NCI-H524 treated with DMSO at 0.1 percent for 48 hours (cell line): ENCODE measurements around the gene MRRF.

Experiments
- DNase-seq: peaks from one replicate; lab custom pipeline; 2025; lab: John Stamatoyannopoulos, UW

Gene MRRF, protein sequence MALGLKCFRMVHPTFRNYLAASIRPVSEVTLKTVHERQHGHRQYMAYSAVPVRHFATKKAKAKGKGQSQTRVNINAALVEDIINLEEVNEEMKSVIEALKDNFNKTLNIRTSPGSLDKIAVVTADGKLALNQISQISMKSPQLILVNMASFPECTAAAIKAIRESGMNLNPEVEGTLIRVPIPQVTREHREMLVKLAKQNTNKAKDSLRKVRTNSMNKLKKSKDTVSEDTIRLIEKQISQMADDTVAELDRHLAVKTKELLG

DNA sequence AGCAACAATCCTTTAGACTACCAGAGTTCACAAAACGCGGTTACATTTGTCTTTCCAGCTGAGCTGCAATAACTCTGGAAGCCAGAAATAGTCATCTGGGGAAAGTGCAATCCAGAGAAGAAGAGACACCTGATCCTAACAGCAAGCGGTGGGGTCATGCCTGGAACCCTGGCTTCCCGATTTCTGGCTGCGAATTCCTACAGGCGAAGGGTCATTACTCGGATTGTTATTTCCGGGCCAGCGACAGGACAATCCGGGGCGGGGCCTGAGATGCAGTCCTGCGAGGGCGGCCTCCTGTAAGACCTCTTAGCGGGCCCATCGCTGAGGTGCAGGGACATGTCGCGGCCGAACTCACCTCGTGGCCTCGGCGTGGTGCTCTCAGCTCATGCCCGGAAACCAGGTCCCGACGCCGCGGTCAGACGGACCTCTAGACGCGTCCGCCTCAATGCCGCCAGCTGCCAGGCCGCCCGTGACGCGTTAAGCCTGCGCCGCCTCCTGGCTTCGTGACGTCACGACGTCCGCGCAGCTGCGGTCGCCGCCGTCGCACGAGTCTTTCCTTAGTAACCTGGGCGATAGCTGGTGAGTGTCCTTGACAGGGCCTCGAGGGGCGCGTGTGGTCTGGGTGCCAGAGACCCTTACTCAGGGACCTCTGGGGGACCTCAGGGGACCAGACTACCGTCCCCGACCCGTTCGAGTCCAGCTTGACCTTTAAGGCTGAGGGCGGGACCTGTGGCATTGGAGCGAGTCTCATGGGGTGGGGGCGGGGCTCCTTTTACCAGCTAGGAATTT lies at the start of gene MRRF, which contains the start of gene RBM18:
TSS of gene MRRF (plus strand) at position 523 of the 789 bp plus-strand sequence. CDS start 6,010 bp downstream, outside the sequence.
TSS of gene RBM18 (minus strand) at position 481 of the 789 bp plus-strand sequence. CDS start 3,348 bp downstream, outside the sequence.
- peak; percentile 62 for DNase-seq

DNA sequence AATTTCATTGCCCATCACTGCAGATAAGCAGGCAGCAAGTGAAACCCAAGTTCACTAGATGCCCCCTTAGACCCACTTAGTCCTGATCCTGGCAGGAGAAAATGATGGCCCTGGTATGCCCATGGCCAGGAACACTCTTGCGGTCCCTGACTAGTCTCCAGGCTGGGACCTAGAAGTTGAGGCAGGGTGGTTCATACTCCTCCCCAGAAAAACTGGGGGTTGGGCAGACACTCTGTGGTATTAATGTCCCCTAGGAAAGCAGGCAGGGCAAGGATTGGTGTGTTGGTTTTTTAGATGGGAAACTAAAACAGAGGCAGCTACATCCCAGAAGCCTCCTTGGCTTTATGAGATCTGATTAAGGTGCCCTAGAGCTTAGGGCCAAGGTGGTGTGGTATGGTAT lies 49.0 kb upstream of the MRRF start:
- DNase-seq: no peak

DNA sequence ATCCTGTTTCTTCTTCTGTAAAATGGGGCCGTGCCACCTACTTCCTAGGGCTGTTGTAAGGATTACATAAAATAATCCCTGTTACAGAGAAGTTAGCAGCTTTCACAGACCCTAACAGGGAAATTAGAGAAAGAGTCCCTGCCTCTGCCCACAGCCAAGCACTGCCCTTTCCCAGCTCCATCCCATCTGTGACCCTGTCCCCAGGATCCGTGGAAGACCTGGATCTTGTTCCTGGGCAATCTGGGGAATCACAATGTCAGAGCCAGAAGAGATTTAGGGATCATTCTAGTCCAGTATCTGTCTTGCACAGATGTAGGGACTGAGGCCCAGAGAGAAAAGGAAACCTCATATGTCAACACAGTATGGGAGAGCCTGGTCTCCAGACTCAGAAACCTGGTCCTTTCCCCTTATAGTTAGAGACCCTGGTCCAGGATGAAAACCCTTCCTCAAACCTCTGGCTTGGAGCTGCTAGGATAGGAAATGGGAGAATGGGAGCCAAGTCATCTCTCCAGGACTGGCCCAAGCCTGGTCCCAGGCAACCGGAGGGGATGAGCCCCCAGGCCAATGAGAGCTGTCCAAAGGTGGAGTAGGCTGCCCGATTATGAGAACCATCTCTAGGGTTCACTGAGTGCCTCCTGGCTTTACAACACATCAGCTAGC lies 48.4 kb upstream of the MRRF start:
- DNase-seq: no peak

DNA sequence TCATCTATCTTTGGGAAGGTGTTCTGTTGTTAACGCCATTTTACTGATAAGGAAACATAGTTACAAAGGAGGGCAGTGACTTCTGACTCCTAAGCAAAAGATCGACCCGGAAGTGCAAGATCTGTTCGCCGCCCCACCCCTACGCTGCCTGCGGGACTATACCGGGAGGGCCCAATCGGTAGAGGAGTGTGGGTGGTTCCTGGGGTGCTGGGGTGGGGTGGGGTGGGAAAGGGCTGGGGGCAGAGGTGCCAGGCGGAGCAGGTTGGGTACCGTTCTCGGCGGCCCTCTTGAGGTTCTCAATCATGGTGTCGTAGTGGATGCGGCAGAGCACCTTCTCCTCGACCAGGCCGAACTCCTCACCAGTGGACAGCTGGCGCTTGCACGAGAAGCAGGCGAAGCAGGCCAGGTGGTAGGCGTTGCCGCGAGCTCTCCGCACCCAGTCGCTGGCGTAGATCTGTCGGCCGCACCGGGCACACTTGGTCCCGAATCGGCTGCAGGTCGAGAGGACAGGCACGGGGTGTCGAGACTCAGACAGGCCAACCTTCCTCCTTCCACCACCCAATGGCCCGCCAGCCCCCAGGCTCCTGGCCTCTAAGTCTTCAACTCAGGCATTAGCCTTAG lies 47.8 kb upstream of the MRRF start:
- DNase-seq: no peak

DNA sequence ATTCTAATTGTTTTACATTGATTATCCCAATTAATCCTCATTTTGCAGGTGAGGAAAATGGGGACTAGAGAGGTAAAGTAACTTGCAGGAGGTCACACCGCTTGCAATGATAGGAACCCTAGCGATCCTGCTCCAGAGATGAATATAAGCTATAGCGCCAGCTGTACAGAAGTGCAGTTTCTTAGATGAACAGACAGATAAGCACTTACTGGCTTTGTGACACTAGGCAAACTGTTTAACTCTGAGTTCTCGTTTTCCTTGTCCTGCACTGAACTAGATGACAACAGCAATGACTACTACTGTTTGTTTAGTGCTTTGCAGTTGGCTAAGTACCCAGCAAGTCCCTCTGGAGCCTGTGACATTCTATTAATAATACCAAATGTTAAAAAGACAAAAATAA lies 47.0 kb upstream of the MRRF start:
- DNase-seq: no peak

DNA sequence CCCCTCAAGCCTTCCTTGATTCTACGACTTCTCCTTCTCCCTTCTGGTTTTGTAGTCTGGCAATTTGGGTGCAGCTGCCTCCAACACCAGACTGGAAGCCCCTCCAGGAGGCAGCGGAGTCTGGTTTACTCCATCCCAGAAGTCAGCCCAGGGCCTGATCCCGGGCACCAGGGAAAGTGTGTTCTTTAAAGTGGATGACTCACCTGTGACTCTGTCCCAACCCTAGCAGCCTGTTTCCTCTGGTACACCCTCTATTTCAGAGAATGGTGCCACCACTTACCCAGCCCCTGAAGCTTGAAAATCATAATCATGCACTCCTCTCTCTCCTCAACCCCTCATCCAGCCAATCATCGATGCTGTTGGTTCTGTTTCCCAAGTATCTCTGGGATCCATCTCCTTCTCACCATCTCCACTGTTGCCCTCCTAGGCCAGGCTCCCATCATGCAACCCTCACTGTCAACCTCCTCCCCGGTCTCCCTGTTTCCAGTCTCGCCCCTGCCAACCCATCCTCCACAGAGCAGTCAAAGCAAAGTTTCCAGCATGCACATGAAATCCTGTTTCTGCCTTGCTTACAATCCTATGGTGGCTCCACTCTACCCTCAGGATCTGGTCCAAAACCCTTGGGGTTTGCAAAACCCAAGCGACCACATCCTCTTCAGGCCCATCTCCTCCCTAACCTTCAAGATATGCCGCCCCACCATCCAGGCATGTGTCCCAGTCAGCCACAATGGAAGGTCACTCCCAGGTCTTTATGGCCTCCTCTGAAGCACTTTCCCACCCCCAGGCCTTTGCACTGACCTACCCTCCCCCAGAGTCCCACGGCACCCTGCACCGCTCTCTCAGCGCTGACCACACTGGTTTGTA lies 46.4 kb upstream of the MRRF start:
- no peak for DNase-seq

DNA sequence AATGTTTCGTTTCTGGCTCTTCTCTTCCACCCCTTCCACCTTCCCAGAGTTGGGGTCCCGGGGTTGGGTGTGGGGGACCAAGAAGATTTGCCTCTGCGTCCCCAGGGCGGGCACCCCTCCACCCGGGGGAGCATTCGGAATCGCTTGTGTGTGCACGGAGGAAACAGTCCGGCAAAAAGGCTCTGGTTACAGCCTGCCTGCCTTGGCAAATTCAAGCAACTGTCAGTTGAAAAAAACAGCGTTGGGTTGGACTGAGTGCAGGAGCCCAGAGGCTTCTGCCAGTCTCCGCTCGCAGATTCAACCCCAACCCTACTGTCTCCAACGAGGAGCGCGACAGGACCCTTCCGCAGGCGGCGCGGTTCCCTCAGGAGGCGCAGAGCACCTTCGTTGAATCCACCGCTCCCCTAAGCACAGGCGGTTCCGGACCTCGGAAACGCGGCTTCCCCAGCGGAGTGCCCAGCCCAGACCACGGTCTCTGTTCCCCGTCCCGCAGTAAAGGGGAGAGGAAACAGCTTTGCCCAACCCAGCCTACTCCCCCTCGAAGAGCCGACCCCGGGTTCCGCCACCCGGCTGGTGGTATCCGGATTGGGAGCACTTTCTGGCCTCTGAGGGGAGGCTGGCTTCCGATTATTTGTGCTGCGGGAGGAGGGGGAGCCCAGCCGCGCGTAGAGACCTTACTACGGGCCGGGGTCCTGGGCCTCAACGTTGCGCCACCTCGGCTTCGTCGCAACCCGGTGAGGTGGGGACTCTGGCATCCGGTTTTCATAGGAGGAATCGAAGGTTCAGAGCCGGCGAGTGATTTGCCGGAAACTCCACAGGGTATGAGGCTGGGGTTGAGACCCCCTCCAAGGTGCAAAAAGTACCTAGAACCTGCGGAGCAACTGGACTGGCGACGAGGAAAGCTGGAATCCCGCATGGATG lies 45.5 kb upstream of the MRRF start:
- DNase-seq: no peak

DNA sequence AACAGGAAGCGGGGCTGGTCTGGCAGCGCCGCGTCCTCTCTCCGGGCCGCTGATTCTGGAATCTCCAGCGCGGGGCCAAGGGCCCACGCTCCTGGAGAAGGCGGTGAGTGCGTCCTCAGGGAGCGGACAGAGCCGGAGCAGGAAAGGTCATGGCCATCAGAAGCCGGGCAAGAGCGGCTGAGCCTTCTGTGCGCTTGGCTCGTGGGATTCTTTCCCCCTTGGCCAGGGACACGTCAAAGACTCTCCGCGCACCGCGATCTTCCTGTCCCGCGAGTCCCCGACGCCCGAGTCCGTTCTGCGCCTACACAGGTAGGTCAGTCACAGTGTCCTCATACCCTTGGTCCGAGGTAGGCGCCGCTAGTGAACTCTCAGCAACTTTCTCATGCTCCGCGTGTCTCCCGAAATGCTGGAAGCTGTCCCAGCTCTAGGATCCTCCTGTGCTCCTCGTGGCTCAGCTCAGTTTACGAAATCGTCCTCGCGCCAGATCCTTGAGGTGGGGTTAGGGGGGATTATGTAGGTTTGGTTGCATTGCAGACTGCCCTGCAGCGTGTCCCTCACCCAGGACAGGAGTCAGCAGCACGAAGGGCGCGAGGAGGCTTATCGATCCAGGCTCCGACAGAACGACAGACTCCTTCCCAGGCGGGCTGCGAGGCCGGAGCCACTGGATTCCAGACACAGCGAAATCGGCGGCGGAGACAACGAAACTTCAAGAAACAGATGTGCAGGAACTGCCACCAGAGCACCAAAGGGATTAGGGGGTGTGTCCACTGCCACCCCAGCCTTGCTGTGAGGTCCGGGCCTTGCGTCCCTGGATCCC lies 44.6 kb upstream of the MRRF start:
- no peak for DNase-seq

DNA sequence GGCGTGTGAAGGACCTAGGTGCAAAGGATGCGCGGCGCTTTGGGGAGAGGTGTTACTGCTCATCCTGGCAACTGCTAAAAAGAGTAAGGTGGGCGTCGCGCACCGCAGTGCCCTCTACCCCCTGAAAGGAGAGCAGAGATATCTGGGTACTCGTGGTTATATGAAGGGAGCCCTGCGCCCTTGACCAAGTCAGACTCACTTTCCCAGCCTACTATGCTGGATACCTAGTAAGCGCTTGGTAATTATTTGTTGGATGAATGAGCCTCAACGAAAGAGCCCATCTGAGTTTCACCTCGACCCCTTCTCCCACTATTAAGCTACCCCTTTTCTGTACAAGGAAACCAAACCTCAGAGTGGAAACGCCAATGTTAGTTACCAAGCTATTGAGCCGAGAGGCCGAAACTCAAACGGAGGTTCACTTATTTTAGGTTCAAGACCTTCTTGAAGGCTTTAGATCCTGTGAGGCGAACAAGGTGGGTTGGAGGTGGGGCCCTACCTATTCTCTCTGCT lies 44.0 kb upstream of the MRRF start:
- no peak for DNase-seq

DNA sequence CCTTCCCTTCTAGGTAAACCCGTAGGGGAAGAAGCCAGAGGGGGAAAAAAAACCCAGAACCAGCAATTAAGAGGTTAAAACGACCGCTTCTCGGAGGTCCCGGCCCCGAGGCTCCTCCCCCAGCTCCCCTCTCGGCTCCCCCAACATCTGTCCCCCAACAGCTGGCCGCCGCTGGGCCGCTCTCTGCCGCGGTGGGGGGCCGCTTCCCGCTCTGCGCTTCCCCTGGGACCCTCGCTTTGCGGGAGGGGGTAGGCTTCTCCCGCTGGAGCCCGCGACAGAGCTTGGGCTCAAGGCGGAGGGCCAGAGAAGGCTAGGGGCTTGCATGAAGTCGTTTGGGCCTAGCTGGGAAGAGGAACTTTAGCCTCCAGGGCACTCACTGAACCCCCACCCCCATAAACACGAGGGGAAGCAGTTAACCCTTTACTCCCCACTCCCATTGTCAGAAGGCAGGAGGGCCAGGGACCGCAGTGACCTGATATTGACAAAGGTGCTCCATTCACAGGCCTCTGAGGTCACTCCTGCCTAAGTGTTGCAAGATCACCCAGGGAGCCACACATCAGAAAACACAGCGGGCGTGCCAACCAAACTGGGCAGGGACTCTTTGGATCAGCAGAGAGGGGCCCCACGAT lies 43.4 kb upstream of the MRRF start:
- DNase-seq: no peak

DNA sequence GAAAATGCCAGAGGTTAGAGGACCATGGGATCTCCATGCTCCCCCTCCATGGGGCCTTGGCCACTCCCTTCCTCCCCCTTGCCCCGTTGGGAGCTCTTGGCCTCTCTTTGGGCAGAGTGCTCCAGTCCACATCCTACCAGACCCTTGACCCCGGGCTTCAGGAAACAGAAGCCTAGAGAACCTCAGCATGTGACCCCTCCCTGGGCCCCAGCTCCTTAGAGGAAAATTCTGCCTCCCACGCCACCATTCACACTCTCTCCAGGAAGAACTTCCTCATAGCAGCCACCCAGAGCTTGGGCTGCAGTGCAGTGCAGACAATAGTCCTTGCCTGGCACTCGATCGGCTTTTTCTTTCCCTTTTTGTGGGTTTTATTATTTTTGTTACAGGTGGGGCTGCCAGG lies 41.9 kb upstream of the MRRF start:
- DNase-seq: no peak

DNA sequence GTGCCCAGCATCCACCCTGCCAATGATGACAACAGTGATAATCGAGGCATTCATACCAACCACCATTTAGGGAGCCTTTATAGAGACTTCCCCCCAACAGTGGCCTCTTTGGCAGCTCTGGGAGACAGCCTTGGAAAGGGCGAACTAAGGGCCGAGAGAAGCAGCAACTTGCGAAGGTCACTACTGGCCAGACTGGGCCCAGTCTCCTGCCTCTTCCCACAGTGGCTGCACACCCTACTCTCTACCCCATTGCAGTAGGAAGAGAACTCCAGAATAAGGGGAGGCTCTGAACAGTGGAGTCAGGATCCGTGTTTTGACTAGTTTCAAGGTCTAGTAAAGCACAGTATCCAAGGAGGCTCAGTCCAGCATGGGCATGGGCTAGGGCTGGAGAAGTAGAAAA lies 41.2 kb upstream of the MRRF start:
- DNase-seq: no peak

DNA sequence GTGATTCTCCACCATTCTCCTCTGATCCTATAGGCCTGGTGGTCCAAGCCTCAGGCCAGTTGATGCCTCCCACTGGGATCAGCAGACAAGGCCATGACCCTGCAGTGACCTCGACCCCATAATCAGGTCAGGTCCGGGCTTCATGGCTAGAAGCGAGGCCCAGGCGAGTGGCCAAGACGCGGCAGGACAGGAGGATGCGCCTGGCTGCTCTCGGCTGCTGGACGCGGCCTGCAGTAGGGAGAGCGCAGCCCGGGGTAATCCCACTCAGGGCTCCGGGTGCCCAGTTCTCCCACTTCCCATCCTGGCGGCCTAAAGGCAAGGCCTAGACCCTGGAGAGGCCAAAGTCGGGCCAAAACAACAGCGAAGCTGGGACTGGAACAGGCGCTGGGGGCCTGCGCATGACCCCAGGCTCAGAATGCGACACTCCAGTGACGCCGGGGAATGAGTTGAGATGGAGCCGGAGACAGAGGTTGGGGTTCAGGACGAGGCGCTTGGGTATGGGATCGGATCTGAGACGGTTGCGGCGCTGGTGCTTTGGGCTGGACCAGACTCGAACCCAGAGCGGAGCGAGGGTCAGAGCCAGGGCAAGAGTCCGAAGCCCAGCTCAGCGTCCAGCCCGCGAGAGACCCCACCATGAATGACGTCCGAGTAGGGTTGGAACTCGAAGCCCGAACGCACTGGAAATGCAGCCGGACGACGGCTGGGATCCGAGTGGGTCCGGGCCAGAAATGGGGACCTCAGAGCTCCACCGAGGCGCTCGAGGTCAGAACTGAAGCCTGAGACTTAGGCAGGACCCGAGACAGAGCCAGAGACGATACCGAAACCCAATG lies 39.2 kb upstream of the MRRF start:
- no peak for DNase-seq

DNA sequence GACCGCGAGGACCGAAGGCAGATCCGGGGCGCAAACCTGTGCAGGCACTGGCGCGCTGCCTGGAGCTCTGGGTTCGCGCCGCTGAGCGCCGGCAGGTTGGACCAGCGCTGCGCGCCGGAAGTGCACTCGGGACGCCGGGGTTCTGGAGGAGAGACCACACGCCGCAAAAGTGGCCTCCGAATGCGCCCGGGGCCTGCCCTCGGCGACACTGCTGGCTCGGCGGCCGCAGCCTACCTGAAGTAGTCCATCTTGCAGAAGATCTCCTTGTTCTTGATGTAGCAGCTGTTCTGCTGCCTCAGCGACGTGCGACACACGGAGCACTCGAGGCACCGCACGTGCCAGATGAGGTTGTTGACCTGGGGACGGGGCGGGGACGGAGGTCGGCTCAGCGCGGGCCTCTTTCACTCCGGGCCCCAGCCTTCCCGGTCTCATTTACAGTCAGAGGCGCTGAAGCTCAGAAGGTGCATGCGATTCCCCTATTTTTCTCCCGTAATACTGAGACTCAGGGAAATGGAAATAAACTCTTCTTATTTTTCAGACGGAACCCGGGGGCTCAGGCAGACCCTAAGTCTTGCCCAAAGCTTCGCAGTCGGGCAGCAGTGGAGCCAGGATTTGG lies 38.4 kb upstream of the MRRF start:
- no peak for DNase-seq

DNA sequence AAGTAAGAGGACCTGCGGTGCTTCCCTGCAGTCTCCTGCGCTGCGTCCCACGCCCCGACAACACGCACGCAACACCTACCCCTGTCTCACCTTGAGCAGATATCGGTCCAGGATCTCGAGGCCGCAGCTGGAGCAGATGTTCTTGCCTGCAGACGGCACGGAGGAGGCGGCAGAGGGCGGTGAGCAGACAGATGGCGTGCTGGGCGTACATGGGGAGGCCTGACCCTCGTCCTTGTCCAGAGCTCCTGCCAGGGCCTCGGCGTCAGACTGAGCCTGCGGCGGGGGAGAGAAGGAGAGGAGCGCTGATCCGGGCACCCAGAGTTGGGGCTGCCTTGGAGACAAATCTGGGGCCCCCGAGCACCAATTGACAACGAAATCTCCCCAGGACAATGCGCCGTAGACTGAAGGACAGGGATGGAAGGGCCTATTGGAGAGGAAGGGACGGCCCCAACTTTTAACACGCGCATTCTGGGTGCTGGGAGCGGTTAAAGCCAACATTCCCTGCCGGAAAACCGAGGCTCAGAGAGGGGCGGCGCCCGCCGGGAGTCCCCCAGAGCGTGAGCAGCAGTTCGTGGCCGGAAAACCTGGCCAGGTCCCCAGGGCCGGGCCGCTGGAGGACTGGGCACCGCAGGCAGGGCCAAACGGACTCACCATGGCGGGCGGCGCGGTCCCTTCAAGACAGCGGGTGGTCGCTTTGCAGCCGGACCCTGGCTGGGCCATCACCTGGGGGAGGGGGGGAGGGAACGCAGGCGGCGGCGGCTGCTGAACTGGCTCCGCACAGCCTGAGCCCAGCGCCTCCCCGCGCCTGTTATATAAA lies 37.7 kb upstream of the MRRF start:
- no peak for DNase-seq

DNA sequence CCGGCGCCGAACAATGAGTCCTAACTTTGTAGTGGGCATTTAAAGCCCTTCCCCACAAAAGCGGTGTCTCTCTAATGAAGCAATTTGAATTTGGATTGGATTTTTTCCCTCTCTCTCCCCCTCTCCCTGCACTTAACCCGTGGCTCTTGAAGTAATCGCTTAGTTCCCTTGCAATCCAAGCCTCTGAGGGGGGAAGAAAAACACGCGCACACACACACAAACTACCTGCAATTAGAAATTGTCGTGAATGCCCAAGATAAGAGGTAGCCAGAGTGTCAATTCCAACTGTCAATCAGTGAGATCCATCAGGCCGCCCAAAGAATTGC lies 37.1 kb upstream of the MRRF start:
- DNase-seq: no peak

DNA sequence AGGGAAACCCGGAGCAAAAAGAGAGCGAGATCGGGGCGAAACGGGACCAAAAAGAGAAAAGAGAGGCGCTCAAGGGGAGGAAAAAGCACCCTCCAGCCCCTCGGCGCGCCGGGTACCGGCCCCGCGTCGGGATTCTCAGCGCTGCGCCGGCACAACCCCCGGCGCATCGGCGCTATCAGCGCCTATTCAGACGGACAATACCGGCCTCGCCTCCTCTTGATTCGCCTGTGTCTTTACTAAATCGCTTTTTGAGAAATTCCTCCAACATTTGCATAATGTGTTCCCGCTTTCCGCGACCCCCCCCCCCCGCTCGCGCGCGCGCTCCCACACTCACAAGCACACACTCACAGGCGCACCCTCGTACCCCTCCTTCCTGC lies 36.5 kb upstream of the MRRF start:
- no peak for DNase-seq
